Measurements from ENCODE around the gene PSMB10.

GRCh38 chr16:67982011-67982696 is 45.5 kb upstream of the PSMB10 start:
- TF ChIP-seq CTCF (IDR thresholded peaks at IDR 0.05): no peak
- no peak for TF ChIP-seq POLR2AphosphoS5 (IDR thresholded peaks at IDR 0.05)
- TF ChIP-seq EP300 (IDR thresholded peaks at IDR 0.05): no peak
- TF ChIP-seq POLR2A (IDR thresholded peaks at IDR 0.05): no peak

All from upper lobe of left lung (tissue), 4 donors.